GM20000 (cell line): ENCODE results near the gene COA1.
"Not testable (repeated sequence)": the region's sequence is repeated elsewhere in the genome, so short reads cannot be mapped to it uniquely, and the experiment has no call there.

Experiments
- DNase-seq: peaks from one replicate; pipeline ENCODE4 v3.0.0; 2012; ENCODE audit warnings: low spot score
- CTCF ChIP-seq: IDR thresholded peaks from 2 replicates; pipeline ENCODE4 v1.5.1; 2012; ENCODE audit warnings: mild to moderate bottlenecking, control low read depth; ENCODE audit errors: extremely low read depth, missing control alignments

The COA1 gene

GRCh38 chr7:43727494-43727893, 1.8 kb downstream of the COA1 start:
- no peak for DNase-seq

GRCh38 chr7:43727003-43727402, 2.3 kb downstream of the COA1 start:
- no peak for TF ChIP-seq CTCF
- DNase-seq: no peak

More at GRCh38 chr7:43727494-43727893, 1.8 kb downstream of the COA1 start:
- TF ChIP-seq CTCF: no peak

- no peak for DNase-seq
- TF ChIP-seq CTCF: no peak
Measured at GRCh38 chr7:43726466-43726865, 2.9 kb downstream of the COA1 start.

GRCh38 chr7:43725251-43725650, 4.1 kb downstream of the COA1 start:
- TF ChIP-seq CTCF: no peak
- DNase-seq: no peak

- no peak for DNase-seq
- no peak for TF ChIP-seq CTCF
Measured at GRCh38 chr7:43723007-43723341, 6.3 kb downstream of the COA1 start.

- DNase-seq: peak; percentile 39
- TF ChIP-seq CTCF: peak; percentile 30
Measured at GRCh38 chr7:43721193-43721806, 8.0 kb downstream of the COA1 start.

GRCh38 chr7:43716598-43716997, 12.7 kb downstream of the COA1 start:
- no peak for DNase-seq
- TF ChIP-seq CTCF: no peak

- DNase-seq: not testable (repeated sequence)
Measured at GRCh38 chr7:43715966-43716365, 13.4 kb downstream of the COA1 start.
